Fibroblast of skin of back (primary cell): ENCODE measurements around the gene MMP24.
A peak's percentile ranks its signal among the peaks of the same experiment; 100 is the strongest.

Source experiments
- DNase-seq: peaks from one replicate; pipeline ENCODE4 v3.0.0-alpha.2; 2013

MMP24 gene

GRCh38 chr20:35293303-35294292 lies 67.1 kb downstream of the MMP24 start:
- DNase-seq = no peak

GRCh38 chr20:35294293-35294685 lies 67.8 kb downstream of the MMP24 start:
- DNase-seq = no peak

GRCh38 chr20:35295058-35295457 lies 68.6 kb downstream of the MMP24 start:
- no peak for DNase-seq

- DNase-seq = no peak
Observed at GRCh38 chr20:35295674-35296073, 69.2 kb downstream of the MMP24 start.

- no peak for DNase-seq
Observed at GRCh38 chr20:35296101-35296554, 69.6 kb downstream of the MMP24 start.

- peak; percentile 53 for DNase-seq
Observed at GRCh38 chr20:35297155-35297554, 70.7 kb downstream of the MMP24 start.

GRCh38 chr20:35297740-35298139 lies 71.2 kb downstream of the MMP24 start:
- DNase-seq = no peak

GRCh38 chr20:35298264-35298663 lies 71.8 kb downstream of the MMP24 start:
- DNase-seq = no peak

- no peak for DNase-seq
Observed at GRCh38 chr20:35299780-35300179, 73.3 kb downstream of the MMP24 start.

- DNase-seq = no peak
Observed at GRCh38 chr20:35300469-35301262, 74.2 kb downstream of the MMP24 start.

- peak; percentile 31 for DNase-seq
Observed at GRCh38 chr20:35301426-35301825, 74.9 kb downstream of the MMP24 start.

- DNase-seq = peak; percentile 88
Observed at GRCh38 chr20:35302421-35303335, 76.2 kb downstream of the MMP24 start.

GRCh38 chr20:35303382-35303734 lies 76.9 kb downstream of the MMP24 start:
- DNase-seq = peak; percentile 9

GRCh38 chr20:35303735-35304491 lies 77.4 kb downstream of the MMP24 start:
- peak; percentile 90 for DNase-seq

- DNase-seq = no peak
Observed at GRCh38 chr20:35304956-35305355, 78.5 kb downstream of the MMP24 start.

- DNase-seq = peak; percentile 100
Observed at GRCh38 chr20:35305682-35306556, 79.4 kb downstream of the MMP24 start.

- DNase-seq = peak; percentile 86
Observed at GRCh38 chr20:35306931-35307517, 80.5 kb downstream of the MMP24 start.

GRCh38 chr20:35307666-35308653 lies 81.5 kb downstream of the MMP24 start:
- DNase-seq = peak; percentile 97

- DNase-seq = peak; percentile 49
Observed at GRCh38 chr20:35311409-35311808, 84.9 kb downstream of the MMP24 start.
